BE2C (cell line): ENCODE measurements around the gene FAHD2A.
"Not testable (repeated sequence)": the region's sequence is repeated elsewhere in the genome, so short reads cannot be mapped to it uniquely, and the experiment has no call there.

Experiments used
- DNase-seq: peaks from one replicate; pipeline ENCODE4 v3.0.0-alpha.2; 2020
- H3K27me3 ChIP-seq: fragments of 250-450 bp; sonication (Bioruptor Pico); 2 replicates; pipeline ENCODE4 v1.5.1; 2020; ENCODE audit warnings: mild to moderate bottlenecking
- H3K36me3 ChIP-seq: fragments of 250-450 bp; sonication (Bioruptor Pico); 2 replicates; pipeline ENCODE4 v1.5.1; 2020; ENCODE audit warnings: mild to moderate bottlenecking
- H3K4me1 ChIP-seq: fragments of 250-450 bp; sonication (Bioruptor Pico); 2 replicates; pipeline ENCODE4 v1.5.1; 2020
- H3K4me3 ChIP-seq: 2 replicates; pipeline ENCODE4 v1.5.1; 2011; ENCODE audit warnings: low read depth, low read length
- H3K9me3 ChIP-seq: fragments of 250-450 bp; sonication (Bioruptor Pico); 2 replicates; pipeline ENCODE4 v1.5.1; 2020
- CTCF ChIP-seq: IDR thresholded peaks from 2 replicates; pipeline ENCODE4 v1.5.1; 2012; ENCODE audit warnings: mild to moderate bottlenecking, low read depth, low read length

The FAHD2A gene

GRCh38 chr2:95375532-95376150 lies 26.9 kb upstream of the FAHD2A start:
- no peak for TF ChIP-seq CTCF
- H3K36me3 ChIP-seq: no peaks in the 10 kb centered on the region
- no peak overlapping the region for H3K4me3 ChIP-seq
- DNase-seq: no peak
- no peaks in the 10 kb centered on the region for H3K9me3 ChIP-seq
- no peaks in the 10 kb centered on the region for H3K27me3 ChIP-seq
- H3K4me1 ChIP-seq: no peaks in the 10 kb centered on the region

GRCh38 chr2:95376311-95377215 lies 25.9 kb upstream of the FAHD2A start:
- no peak for TF ChIP-seq CTCF

GRCh38 chr2:95377216-95378123 lies 25.0 kb upstream of the FAHD2A start:
- Histone ChIP-seq H3K4me3 (no peak overlapping the region), H3K36me3 (no peaks in the 10 kb centered on the region), H3K4me1 (no peaks in the 10 kb centered on the region), H3K27me3 (no peaks in the 10 kb centered on the region), H3K9me3 (no peaks in the 10 kb centered on the region)
- TF ChIP-seq CTCF: no peak
- DNase-seq: no peak

More at GRCh38 chr2:95376311-95377215, 25.9 kb upstream of the FAHD2A start:
- Histone ChIP-seq H3K27me3 (no peaks in the 10 kb centered on the region), H3K4me3 (no peak overlapping the region), H3K9me3 (no peaks in the 10 kb centered on the region), H3K4me1 (no peaks in the 10 kb centered on the region), H3K36me3 (no peaks in the 10 kb centered on the region)
- DNase-seq: no peak

GRCh38 chr2:95378281-95378680 lies 24.2 kb upstream of the FAHD2A start:
- H3K9me3 ChIP-seq, H3K27me3 ChIP-seq, H3K4me3 ChIP-seq: not testable (repeated sequence)

GRCh38 chr2:95379371-95379831 lies 23.1 kb upstream of the FAHD2A start:
- H3K27me3 ChIP-seq: no peaks in the 10 kb centered on the region
- TF ChIP-seq CTCF: no peak
- H3K4me1 ChIP-seq: no peaks in the 10 kb centered on the region
- H3K4me3 ChIP-seq: no peak overlapping the region
- DNase-seq: no peak
- no peaks in the 10 kb centered on the region for H3K36me3 ChIP-seq
- H3K9me3 ChIP-seq: no peaks in the 10 kb centered on the region

More at GRCh38 chr2:95378281-95378680, 24.2 kb upstream of the FAHD2A start:
- DNase-seq, H3K4me1 ChIP-seq, H3K36me3 ChIP-seq: not testable (repeated sequence)

- no peak overlapping the region for H3K4me3 ChIP-seq
- H3K27me3 ChIP-seq: no peaks in the 10 kb centered on the region
- DNase-seq: no peak
- H3K4me1 ChIP-seq: no peaks in the 10 kb centered on the region
- no peaks in the 10 kb centered on the region for H3K9me3 ChIP-seq
- no peaks in the 10 kb centered on the region for H3K36me3 ChIP-seq
- no peak for TF ChIP-seq CTCF
Measured at GRCh38 chr2:95380280-95380679, 22.2 kb upstream of the FAHD2A start.
